Calu3 (cell line): Measurements from ENCODE around the gene SRCIN1. TPM values are rescaled to one million over a fixed set of nuclear protein-coding genes. Genes with fewer than 3 reads are reported as not detected.

ENCODE experiments used
- BruUV-seq: library from RNA; stranded (reverse); fragments of 400-500 nt; replicated peaks from 2 replicates; lab custom pipeline; 2021; lab: Mats Ljungman, UMichigan
- CTCF ChIA-PET: fragments of 300-600 bp; sonication (Branson Sonifier 250); formaldehyde crosslinking; loops from one replicate; lab custom pipeline; 2022; ENCODE audit warnings: antibody characterized with exemption; lab: Charles Lee
- DNase-seq: peaks from one replicate; pipeline ENCODE4 v3.0.0; 2022
- H3K27ac Mint-ChIP-seq: one replicate; pipeline ENCODE4 v1.8.0; 2022; ENCODE audit warnings: mixed read lengths; ENCODE audit not compliant: unreplicated experiment
- H3K27me3 Mint-ChIP-seq: one replicate; pipeline ENCODE4 v1.8.0; 2022; ENCODE audit warnings: mixed read lengths; ENCODE audit not compliant: unreplicated experiment
- H3K36me3 Mint-ChIP-seq: one replicate; pipeline ENCODE4 v1.8.0; 2022; ENCODE audit warnings: mild to moderate bottlenecking, moderate library complexity, mixed read lengths; ENCODE audit not compliant: insufficient read depth, unreplicated experiment
- H3K4me1 Mint-ChIP-seq: one replicate; pipeline ENCODE4 v1.8.0; 2022; ENCODE audit warnings: mild to moderate bottlenecking, low read depth, mixed read lengths; ENCODE audit not compliant: unreplicated experiment
- H3K4me3 Mint-ChIP-seq: one replicate; pipeline ENCODE4 v1.8.0; 2022; ENCODE audit warnings: mild to moderate bottlenecking, low read depth, moderate library complexity, mixed read lengths; ENCODE audit not compliant: unreplicated experiment
- H3K9me3 Mint-ChIP-seq: one replicate; pipeline ENCODE4 v1.8.0; 2022; ENCODE audit warnings: low read depth, mixed read lengths; ENCODE audit not compliant: unreplicated experiment
- intact Hi-C: fragments of 100-400 bp; cut with micrococcal nuclease; formaldehyde crosslinking; loops from one replicate; pipeline ENCODE4 v1.10.0; 2022; ENCODE audit not compliant: unreplicated experiment
- total RNA-seq: library from RNA; stranded (reverse); gene quantifications from 2 replicates; pipeline ENCODE4 v1.2.3, GENCODE V29; 2022
- TF ChIP-seq, protein P1 (sequence below): fragments of 200-600 bp; IDR thresholded peaks from one replicate; pipeline ENCODE4 v1.8.0; 2022; ENCODE audit warnings: antibody characterized with exemption; ENCODE audit not compliant: unreplicated experiment

SRCIN1 gene
- total RNA-seq, 1 experiment from 2014 or later = 46.7 TPM

DNA sequence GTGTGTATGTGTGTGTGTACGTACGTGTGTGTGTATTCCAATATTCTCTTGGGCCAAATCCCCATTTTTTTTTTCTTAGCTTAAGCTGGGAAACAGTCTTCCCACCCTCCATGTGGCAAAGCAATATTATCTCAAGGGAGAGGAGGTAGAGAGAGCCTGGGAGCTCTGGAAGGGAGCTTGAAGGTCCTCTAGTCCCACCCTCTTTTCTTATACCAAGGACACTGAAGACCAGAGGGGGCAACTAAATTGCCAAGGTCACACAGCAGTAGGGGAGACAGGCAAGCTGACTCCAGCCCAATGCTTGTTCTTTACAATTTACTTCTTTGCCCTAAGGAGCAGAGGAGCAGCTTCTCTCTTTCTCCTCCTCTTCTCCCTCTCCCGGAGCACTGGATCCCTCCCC lies 6.8 kb downstream of the SRCIN1 start:
- Mint-ChIP-seq H3K4me3 (no peak overlapping the region), H3K9me3 (no peaks in the 10 kb centered on the region), H3K27ac (no peak overlapping the region), H3K4me1 (peaks cover 21% of the 10 kb centered on the region), H3K27me3 (peaks cover 99% of the 10 kb centered on the region), H3K36me3 (no peaks in the 10 kb centered on the region)
- intact Hi-C loops = no loop called here
- CTCF ChIA-PET = interaction anchor here (0.6 to 5.3 kb wide), 16 partner anchors 8 to 162 kb away, joined by 3 to 47 read pairs (median 5); no protein-coding TSS in a partner anchor
- no TSS peak for BruUV-seq
- no peak for DNase-seq
- TF ChIP-seq, protein P1, sequence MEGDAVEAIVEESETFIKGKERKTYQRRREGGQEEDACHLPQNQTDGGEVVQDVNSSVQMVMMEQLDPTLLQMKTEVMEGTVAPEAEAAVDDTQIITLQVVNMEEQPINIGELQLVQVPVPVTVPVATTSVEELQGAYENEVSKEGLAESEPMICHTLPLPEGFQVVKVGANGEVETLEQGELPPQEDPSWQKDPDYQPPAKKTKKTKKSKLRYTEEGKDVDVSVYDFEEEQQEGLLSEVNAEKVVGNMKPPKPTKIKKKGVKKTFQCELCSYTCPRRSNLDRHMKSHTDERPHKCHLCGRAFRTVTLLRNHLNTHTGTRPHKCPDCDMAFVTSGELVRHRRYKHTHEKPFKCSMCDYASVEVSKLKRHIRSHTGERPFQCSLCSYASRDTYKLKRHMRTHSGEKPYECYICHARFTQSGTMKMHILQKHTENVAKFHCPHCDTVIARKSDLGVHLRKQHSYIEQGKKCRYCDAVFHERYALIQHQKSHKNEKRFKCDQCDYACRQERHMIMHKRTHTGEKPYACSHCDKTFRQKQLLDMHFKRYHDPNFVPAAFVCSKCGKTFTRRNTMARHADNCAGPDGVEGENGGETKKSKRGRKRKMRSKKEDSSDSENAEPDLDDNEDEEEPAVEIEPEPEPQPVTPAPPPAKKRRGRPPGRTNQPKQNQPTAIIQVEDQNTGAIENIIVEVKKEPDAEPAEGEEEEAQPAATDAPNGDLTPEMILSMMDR = no peak

DNA sequence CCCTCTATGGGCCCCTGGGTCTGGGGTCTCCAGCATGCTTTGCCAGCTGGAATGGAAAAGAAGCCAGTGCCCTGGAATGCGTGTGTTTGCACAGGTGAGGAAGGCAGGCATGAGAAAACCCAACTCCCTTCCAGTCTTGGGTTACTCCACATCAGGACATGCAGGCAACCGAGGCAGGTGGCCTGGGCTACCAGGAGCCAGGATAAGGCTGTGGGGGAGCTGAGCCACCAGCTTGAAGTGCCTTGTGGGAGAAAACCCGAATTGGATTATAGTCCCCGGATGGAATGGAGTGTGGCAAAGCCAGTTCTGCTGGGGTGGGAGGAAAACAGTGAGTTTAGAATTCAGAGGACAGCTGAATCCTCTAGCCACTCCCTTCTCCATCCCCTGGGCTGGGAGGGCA lies 7.2 kb downstream of the SRCIN1 start:
- no TSS peak for BruUV-seq
- Mint-ChIP-seq H3K36me3 (no peaks in the 10 kb centered on the region), H3K27ac (no peak overlapping the region), H3K4me3 (no peak overlapping the region), H3K9me3 (no peaks in the 10 kb centered on the region), H3K27me3 (peaks cover 99% of the 10 kb centered on the region), H3K4me1 (peaks cover 21% of the 10 kb centered on the region)
- intact Hi-C loops = no loop called here
- TF ChIP-seq, protein P1 = no peak
- DNase-seq = peak; percentile 98
- CTCF ChIA-PET = interaction anchor here (0.6 to 5.3 kb wide), 18 partner anchors 8 to 1069 kb away, joined by 3 to 47 read pairs (median 4); no protein-coding TSS in a partner anchor

DNA sequence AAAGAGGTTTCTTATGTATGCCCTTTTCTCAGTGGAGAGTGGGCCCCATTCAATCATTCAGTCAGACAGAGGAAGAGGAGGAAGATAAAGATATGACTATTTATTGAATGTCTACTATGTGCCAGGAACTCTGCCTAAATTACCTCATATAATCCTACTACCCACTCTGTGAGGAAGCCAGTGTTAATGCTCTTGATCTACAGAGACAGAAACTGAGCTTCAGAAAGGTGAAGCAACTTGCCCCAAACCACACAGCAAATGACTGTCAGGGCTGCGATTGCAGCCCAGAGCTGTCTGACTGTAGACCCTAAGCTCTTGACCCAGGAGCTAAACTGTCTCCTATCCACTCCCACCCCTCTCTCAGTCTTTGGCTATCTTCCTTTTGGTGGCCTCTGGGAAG lies 8.4 kb downstream of the SRCIN1 start:
- BruUV-seq = no TSS peak
- no peaks in the 10 kb centered on the region for H3K36me3 Mint-ChIP-seq
- peaks cover 99% of the 10 kb centered on the region for H3K27me3 Mint-ChIP-seq
- intact Hi-C loops = no loop called here
- TF ChIP-seq, protein P1 = no peak
- CTCF ChIA-PET = interaction anchor here (0.5 to 5.3 kb wide), 6 partner anchors 10 to 154 kb away, joined by 3 to 47 read pairs (median 21); no protein-coding TSS in a partner anchor
- H3K27ac Mint-ChIP-seq = no peak overlapping the region
- peaks cover 31% of the 10 kb centered on the region for H3K4me1 Mint-ChIP-seq
- H3K9me3 Mint-ChIP-seq = no peaks in the 10 kb centered on the region
- DNase-seq = no peak
- H3K4me3 Mint-ChIP-seq = no peak overlapping the region

DNA sequence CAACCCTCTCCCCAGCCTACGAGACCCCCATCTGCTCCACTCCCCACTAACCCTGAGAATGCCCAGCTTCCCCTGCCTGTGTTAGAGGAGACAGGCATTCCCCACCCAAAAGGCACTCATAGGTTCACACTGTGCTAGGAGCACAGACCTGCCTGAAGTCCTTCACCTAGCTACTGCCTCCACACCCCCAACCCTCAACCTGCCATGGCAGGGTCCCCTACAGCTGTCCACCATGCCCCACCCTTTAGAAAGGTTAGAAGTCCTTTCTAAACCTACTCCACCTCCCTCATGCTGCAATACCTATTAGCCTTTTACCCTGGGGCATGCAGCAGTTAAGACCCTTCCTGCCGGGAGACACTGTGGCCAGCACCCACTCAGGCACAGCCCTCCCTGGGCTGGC lies 9.1 kb downstream of the SRCIN1 start:
- no TSS peak for BruUV-seq
- DNase-seq = no peak
- Mint-ChIP-seq H3K4me3 (no peak overlapping the region), H3K4me1 (peaks cover 37% of the 10 kb centered on the region), H3K27ac (no peak overlapping the region), H3K27me3 (peaks cover 99% of the 10 kb centered on the region), H3K36me3 (no peaks in the 10 kb centered on the region), H3K9me3 (no peaks in the 10 kb centered on the region)
- CTCF ChIA-PET = interaction anchor here (0.6 to 5.3 kb wide), 6 partner anchors 10 to 1344 kb away, joined by 3 to 47 read pairs (median 21); no protein-coding TSS in a partner anchor
- intact Hi-C loops = no loop called here
- TF ChIP-seq, protein P1 = no peak
